WI38 (cell line): ENCODE data around the gene DECR2.

Experiments
- H3K4me3 ChIP-seq: 2 replicates; pipeline ENCODE4 v1.5.1; 2011; ENCODE audit warnings: low read depth, mild to moderate bottlenecking, control low read depth, low read length
- TF ChIP-seq, protein P1 (sequence below): IDR thresholded peaks from 2 replicates; pipeline ENCODE4 v1.5.1; 2012; ENCODE audit warnings: low read depth, mild to moderate bottlenecking, control low read depth, low read length

DECR2 gene

DNA sequence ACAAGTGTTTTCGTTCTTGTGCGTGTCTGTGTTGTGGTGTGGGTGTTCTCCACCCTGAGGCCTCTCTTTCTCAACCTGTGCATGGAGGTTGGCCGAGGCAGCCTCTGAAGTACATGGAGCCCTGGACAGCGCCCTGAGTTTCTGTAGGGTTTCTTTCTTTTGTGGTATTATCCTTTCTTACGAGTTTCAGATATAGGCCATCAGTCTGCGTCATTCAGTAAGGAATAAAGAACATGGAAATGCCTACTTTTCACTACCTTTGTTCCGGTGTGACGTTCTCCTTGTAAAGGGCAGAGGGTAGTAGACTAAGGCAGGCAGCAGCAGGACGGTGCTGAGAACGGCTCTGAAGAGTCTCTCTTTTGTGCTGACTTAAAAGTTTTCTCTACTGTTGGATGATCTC is 42.3 kb downstream of the DECR2 start:
- H3K4me3 ChIP-seq, result no peak overlapping the region
- TF ChIP-seq, protein P1, sequence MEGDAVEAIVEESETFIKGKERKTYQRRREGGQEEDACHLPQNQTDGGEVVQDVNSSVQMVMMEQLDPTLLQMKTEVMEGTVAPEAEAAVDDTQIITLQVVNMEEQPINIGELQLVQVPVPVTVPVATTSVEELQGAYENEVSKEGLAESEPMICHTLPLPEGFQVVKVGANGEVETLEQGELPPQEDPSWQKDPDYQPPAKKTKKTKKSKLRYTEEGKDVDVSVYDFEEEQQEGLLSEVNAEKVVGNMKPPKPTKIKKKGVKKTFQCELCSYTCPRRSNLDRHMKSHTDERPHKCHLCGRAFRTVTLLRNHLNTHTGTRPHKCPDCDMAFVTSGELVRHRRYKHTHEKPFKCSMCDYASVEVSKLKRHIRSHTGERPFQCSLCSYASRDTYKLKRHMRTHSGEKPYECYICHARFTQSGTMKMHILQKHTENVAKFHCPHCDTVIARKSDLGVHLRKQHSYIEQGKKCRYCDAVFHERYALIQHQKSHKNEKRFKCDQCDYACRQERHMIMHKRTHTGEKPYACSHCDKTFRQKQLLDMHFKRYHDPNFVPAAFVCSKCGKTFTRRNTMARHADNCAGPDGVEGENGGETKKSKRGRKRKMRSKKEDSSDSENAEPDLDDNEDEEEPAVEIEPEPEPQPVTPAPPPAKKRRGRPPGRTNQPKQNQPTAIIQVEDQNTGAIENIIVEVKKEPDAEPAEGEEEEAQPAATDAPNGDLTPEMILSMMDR, result no peak

DNA sequence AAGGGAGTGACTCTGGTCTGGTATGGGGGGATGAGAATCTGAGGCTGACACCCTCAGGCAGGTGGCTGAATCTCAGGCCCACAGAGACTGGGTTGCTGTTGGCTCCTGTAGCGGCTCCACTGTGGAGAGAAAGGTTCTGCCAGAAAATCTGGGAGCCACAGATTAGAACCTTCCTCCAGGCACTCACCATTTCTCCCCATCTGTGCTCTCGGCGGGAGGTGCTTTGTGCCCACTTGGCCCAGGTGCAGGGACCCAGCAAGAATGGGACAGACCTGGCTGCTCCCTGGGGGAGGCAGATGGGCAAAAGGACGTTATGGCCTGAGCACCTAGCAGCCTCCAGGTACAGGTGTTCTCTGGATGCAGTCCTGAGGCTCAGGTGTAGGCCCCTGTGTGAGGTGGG is 43.9 kb downstream of the DECR2 start:
- TF ChIP-seq, protein P1, result no peak
- no peak overlapping the region for H3K4me3 ChIP-seq

DNA sequence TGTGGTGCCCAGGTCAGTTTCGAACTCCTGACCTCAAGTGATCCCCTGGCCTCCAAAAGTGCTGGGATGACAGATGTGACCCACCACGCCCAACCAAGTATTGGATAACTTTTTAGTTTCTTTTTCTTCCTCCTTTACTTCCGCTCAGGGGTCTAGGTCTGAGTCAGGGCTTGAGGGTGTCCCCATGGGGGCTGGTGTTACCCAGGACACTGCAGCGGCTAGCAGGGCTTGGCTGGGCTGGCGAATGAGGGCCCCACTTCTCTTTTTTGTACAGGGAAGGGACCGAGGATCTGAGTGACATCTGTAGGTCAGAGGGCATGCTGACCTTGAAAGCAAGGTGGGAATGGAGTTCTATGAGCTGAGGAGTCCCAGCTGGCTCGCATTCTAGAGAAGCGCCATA is 48.7 kb downstream of the DECR2 start:
- TF ChIP-seq, protein P1, result no peak
- H3K4me3 ChIP-seq, result no peak overlapping the region

DNA sequence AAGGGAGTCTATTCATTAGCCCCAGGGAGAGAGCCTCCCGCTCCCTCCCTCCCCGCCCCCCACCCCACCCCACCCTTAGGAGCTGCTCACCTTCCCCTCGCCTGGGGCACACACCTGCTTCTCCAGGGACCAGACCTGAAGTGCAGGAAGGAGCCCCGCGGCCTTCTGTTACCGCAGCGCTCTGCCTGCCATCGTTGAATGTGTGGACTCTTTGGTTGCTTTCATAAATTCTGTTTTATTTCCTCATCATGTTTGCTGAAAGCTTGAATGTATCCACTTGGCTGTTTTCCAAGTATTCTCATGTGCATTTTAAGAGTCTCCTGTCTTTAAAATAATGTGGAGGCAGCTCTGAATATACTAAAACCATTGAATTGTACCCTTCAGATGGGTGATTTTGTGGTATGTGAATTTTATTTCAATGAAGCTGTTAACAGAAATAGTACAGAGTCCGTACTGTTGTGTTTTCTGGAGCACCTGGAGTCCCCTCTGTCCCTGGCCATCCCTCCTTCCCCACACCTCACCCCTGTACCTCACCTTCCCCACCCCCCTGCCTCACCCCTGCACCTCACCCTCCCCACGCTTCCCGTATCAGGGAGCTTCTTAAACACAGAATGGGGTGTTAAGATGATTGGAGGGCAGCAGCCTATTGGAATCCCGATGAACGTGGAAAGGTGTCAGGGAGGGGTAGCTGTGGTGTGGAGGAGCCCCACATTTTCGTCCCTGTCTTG is 49.3 kb downstream of the DECR2 start:
- H3K4me3 ChIP-seq, result no peak overlapping the region
- TF ChIP-seq, protein P1, result no peak

DNA sequence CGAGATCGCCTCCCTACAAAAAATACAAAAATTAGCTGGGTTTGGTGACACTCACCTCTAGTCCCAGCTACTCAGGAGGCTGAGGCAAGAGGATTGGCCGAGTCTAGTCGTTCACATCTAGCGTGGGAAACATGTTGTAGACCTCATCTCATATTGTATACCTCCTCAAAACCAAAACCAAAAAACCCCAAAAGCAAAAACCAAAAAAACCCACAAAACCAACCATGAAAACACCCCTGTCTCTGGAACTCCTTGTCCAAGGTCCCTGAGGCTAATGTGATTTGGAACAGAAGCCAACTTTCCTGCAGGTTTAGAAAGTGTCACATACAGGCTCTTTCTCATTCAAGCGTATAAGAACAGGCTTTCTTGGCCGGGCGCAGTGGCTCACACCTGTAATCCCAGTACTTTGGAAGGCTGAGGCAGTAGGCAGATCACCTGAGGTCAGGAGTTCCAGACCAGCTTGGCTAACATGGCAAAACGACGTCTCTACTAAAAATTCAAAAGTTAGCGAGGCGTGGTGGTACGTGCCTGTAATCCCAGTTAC is 52.8 kb downstream of the DECR2 start:
- no peak overlapping the region for H3K4me3 ChIP-seq
- TF ChIP-seq, protein P1, result no peak

DNA sequence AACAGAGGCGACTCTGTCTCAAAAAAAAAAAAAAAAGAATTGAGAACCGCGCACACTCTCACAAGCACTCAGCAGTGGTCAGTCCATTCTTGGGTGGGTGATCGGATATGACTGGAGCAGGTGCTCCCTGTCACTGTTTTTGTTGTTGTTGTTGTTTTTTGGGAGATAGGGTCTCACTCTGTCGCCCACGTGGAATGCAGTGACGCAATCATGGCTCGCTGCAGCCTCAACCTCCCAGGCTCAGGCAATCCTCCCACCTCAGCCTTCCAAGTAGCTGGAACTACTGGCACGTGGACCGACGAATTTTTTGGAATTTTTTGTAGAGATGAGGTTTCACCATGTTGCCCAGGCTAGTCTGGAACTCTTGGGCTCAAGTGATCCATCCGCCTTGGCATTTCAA is 53.8 kb downstream of the DECR2 start:
- no peak overlapping the region for H3K4me3 ChIP-seq
- TF ChIP-seq, protein P1, result no peak

DNA sequence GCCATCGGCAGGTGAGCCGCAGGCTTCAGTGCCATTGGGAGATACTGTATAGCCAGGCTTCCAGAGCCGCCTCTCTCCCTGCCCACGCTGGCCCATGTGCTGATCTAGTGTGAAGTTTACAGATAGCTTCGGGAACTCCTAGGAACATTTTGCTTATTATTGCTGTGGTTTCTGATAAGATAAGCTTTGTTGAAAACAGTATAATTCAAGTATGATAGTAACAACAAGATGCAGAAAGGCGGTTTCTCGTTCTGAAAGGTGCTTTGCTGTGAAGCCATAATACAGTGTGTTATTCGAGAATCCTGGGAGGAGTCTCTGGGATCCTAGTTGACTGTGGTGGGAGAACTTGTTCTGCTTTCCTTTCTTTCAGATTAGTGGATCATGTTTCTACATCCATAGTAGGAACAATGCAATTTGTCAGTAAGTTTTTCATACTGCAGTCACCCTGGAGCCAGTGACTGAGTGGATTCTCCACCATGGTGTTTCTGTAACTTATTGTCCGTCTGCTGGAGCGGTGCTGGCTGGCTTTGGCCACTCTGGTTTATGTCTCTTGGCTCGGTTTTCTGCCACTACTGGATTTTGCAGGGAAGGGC is 55.3 kb downstream of the DECR2 start:
- H3K4me3 ChIP-seq, result no peak overlapping the region
- TF ChIP-seq, protein P1, result no peak
